ENCODE data around the gene CHN1.

GRCh38 chr2:174748948-174749347 is 256.2 kb downstream of the CHN1 start:
- TF ChIP-seq CTCF (conservative IDR thresholded peaks at IDR 0.05 in 1 of 2, IDR thresholded peaks at IDR 0.05 in 1 of 2; ENCODE audit: extremely low read depth in 1 of 2, insufficient read depth in 1 of 2, low read depth in 1 of 2, low read length in 2 of 2): peak; percentile 75 to 80
- TF ChIP-seq EZH2 (IDR thresholded peaks at IDR 0.05; ENCODE audit: borderline replicate concordance, low read length): no peak

Data from mammary epithelial cell (primary cell).